ENCODE data around the gene ZNF219. TPM values are rescaled to one million over a fixed set of nuclear protein-coding genes. Genes with fewer than 3 reads are reported as not detected.

ZNF219 gene
- total RNA-seq, 2 experiments from 2014 or later = 9.8 to 15.5 TPM

DNA sequence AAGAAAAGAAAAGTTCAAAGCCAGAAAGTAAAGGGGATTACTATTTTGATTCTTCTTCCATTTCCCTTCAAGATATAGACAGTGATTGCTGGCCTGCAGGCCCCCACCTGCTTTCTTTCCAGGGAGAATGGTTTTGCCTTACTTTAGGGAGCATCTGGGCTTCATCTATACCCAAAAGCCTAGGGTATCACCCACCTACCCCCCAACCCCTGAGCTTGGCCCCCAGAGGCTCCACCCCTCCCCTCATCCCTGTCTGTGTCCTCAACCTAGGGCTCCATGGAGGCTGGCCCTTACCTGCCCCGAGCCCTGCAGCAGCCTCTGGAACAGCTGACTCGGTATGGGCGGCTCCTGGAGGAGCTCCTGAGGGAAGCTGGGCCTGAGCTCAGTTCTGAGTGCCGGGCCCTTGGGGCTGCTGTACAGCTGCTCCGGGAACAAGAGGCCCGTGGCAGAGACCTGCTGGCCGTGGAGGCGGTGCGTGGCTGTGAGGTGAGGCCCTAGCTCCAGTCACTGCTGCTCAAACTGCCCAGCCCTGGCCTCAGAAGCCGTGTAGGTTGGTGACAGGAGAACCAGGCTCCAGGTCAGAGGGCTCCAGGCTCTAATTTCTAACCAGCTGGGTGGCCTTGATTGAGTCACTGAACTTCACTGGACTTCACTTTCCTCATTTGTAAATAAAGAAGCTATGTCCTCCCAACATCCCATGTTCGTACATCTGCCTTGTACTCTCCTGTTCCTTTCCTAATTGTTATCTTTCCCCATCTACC lies 14.7 kb downstream of the ZNF219 start:
- intact Hi-C loops (cut with micrococcal nuclease; ENCODE audit: unreplicated experiment) = no loop called here
- H3K27ac ChIP-seq (ENCODE audit: low read depth, low read length, poor library complexity, severe bottlenecking) = no peak overlapping the region
- no peaks in the 10 kb centered on the region for H3K9me3 ChIP-seq (ENCODE audit: low read length)
- no peak overlapping the region for H2AFZ ChIP-seq (ENCODE audit: low read length)
- H3K79me2 ChIP-seq (ENCODE audit: insufficient read depth, low read depth, low read length) = no peaks in the 10 kb centered on the region
- TF ChIP-seq, protein P1, sequence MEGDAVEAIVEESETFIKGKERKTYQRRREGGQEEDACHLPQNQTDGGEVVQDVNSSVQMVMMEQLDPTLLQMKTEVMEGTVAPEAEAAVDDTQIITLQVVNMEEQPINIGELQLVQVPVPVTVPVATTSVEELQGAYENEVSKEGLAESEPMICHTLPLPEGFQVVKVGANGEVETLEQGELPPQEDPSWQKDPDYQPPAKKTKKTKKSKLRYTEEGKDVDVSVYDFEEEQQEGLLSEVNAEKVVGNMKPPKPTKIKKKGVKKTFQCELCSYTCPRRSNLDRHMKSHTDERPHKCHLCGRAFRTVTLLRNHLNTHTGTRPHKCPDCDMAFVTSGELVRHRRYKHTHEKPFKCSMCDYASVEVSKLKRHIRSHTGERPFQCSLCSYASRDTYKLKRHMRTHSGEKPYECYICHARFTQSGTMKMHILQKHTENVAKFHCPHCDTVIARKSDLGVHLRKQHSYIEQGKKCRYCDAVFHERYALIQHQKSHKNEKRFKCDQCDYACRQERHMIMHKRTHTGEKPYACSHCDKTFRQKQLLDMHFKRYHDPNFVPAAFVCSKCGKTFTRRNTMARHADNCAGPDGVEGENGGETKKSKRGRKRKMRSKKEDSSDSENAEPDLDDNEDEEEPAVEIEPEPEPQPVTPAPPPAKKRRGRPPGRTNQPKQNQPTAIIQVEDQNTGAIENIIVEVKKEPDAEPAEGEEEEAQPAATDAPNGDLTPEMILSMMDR (conservative IDR thresholded peaks at IDR 0.05; ENCODE audit: low read length) = no peak
- no peak for TF ChIP-seq EZH2phosphoT487 (IDR thresholded peaks at IDR 0.05; ENCODE audit: borderline replicate concordance, low read depth, low read length)
- H3K4me2 ChIP-seq (ENCODE audit: low read length) = no peak overlapping the region
- no peak overlapping the region for H3K4me3 ChIP-seq (ENCODE audit: low read depth, low read length, poor library complexity, severe bottlenecking)
- ChIA-PET CTCF (ENCODE audit: unreplicated experiment) (no interaction called here), POLR2A (interaction anchor here (1.0 kb wide), 1 partner anchor 13 kb away, joined by 3 read pairs; the partner anchor contains the start of gene ARHGEF40)
- no peaks in the 10 kb centered on the region for H3K9me2 ChIP-seq (ENCODE audit: insufficient read depth, low read length)
- peaks cover 11% of the 10 kb centered on the region for H3K4me1 ChIP-seq (ENCODE audit: insufficient read depth, low read length, poor library complexity, severe bottlenecking)
- no peaks in the 10 kb centered on the region for H4K20me1 ChIP-seq (ENCODE audit: insufficient read depth, low read length)
- no peaks in the 10 kb centered on the region for H3K36me3 ChIP-seq (ENCODE audit: insufficient read depth, low read length)
- DNase-seq (ENCODE audit: low spot score) = no peak
- BruUV-seq (replicated peaks) = no TSS peak

DNA sequence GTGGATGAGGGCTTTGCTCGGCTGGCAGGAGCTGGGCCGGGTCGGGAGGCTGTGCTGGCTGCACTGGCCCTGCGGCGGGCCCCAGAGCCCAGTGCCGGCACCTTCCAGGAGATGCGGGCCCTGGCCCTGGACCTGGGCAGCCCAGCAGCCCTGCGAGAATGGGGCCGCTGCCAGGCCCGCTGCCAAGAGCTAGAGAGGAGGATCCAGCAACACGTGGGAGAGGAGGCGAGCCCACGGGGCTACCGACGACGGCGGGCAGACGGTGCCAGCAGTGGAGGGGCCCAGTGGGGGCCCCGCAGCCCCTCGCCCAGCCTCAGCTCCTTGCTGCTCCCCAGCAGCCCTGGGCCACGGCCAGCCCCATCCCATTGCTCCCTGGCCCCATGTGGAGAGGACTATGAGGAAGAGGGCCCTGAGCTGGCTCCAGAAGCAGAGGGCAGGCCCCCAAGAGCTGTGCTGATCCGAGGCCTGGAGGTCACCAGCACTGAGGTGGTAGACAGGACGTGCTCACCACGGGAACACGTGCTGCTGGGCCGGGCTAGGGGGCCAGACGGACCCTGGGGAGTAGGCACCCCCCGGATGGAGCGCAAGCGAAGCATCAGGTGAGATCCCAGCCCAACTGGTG lies 16.8 kb downstream of the ZNF219 start:
- no peak for TF ChIP-seq EZH2phosphoT487 (IDR thresholded peaks at IDR 0.05; ENCODE audit: borderline replicate concordance, low read depth, low read length)
- TF ChIP-seq, protein P1 (conservative IDR thresholded peaks at IDR 0.05; ENCODE audit: low read length) = no peak
- H4K20me1 ChIP-seq (ENCODE audit: insufficient read depth, low read length) = no peaks in the 10 kb centered on the region
- CTCF ChIA-PET (ENCODE audit: unreplicated experiment) = no interaction called here
- H3K4me1 ChIP-seq (ENCODE audit: insufficient read depth, low read length, poor library complexity, severe bottlenecking) = no peaks in the 10 kb centered on the region
- H3K79me2 ChIP-seq (ENCODE audit: insufficient read depth, low read depth, low read length) = no peaks in the 10 kb centered on the region
- BruUV-seq (replicated peaks) = no TSS peak
- H3K27ac ChIP-seq (ENCODE audit: low read depth, low read length, poor library complexity, severe bottlenecking) = no peak overlapping the region
- H3K9me3 ChIP-seq (ENCODE audit: low read length) = no peaks in the 10 kb centered on the region
- no peak for DNase-seq (ENCODE audit: low spot score)
- H2AFZ ChIP-seq (ENCODE audit: low read length) = no peak overlapping the region
- POLR2A ChIA-PET = no interaction called here
- no peak overlapping the region for H3K4me2 ChIP-seq (ENCODE audit: low read length)
- H3K36me3 ChIP-seq (ENCODE audit: insufficient read depth, low read length) = no peaks in the 10 kb centered on the region
- no peaks in the 10 kb centered on the region for H3K9me2 ChIP-seq (ENCODE audit: insufficient read depth, low read length)
- intact Hi-C loops (cut with micrococcal nuclease; ENCODE audit: unreplicated experiment) = no loop called here
- no peak overlapping the region for H3K4me3 ChIP-seq (ENCODE audit: low read depth, low read length, poor library complexity, severe bottlenecking)

DNA sequence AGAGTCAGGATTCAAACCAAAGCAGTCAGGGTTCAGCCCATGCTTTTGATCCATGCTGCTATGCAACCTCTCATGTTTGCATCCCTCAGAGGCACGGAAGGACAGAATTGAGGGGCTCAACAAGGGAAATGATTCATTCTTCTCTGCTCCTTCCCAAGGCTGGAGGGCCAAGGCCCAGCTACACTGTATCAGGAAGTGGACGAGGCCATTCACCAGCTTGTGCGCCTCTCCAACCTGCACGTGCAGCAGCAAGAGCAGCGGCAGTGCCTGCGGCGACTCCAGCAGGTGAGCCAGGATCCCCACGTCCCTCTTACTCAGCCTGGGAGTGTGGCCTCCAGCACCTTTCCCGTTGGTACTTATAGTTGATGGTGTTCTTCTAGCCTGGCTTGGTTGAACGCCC lies 19.7 kb downstream of the ZNF219 start:
- no peak overlapping the region for H2AFZ ChIP-seq (ENCODE audit: low read length)
- intact Hi-C loops (cut with micrococcal nuclease; ENCODE audit: unreplicated experiment) = no loop called here
- CTCF ChIA-PET (ENCODE audit: unreplicated experiment) = interaction anchor here (0.6 kb wide), 1 partner anchor 9 kb away, joined by 3 read pairs; the partner anchor contains the start of gene ARHGEF40
- H3K4me1 ChIP-seq (ENCODE audit: insufficient read depth, low read length, poor library complexity, severe bottlenecking) = no peaks in the 10 kb centered on the region
- H3K36me3 ChIP-seq (ENCODE audit: insufficient read depth, low read length) = no peaks in the 10 kb centered on the region
- no peaks in the 10 kb centered on the region for H3K9me2 ChIP-seq (ENCODE audit: insufficient read depth, low read length)
- H3K4me3 ChIP-seq (ENCODE audit: low read depth, low read length, poor library complexity, severe bottlenecking) = no peak overlapping the region
- H3K27ac ChIP-seq (ENCODE audit: low read depth, low read length, poor library complexity, severe bottlenecking) = no peak overlapping the region
- H3K4me2 ChIP-seq (ENCODE audit: low read length) = no peak overlapping the region
- no peaks in the 10 kb centered on the region for H4K20me1 ChIP-seq (ENCODE audit: insufficient read depth, low read length)
- POLR2A ChIA-PET = interaction anchor here (2.1 kb wide), 1 partner anchor 8 kb away, joined by 6 read pairs; no protein-coding TSS in a partner anchor
- no peaks in the 10 kb centered on the region for H3K79me2 ChIP-seq (ENCODE audit: insufficient read depth, low read depth, low read length)
- TF ChIP-seq EZH2phosphoT487 (IDR thresholded peaks at IDR 0.05; ENCODE audit: borderline replicate concordance, low read depth, low read length) = no peak
- TF ChIP-seq, protein P1 (conservative IDR thresholded peaks at IDR 0.05; ENCODE audit: low read length) = no peak
- DNase-seq (ENCODE audit: low spot score) = no peak
- BruUV-seq (replicated peaks) = no TSS peak
- no peaks in the 10 kb centered on the region for H3K9me3 ChIP-seq (ENCODE audit: low read length)
